HG03460 (cell line): ENCODE data around the gene DOCK1.

ENCODE experiments used
- ATAC-seq: cut with Tn5 transposase; IDR thresholded peaks from one replicate; pipeline ENCODE4 v1.9.1; 2021; ENCODE audit not compliant: unreplicated experiment

The DOCK1 gene

GRCh38 chr10:127033216-127034033, 128.2 kb downstream of the DOCK1 start:
- no peak for ATAC-seq

GRCh38 chr10:127034034-127034633, 128.9 kb downstream of the DOCK1 start:
- no peak for ATAC-seq

- ATAC-seq: no peak
Observed at GRCh38 chr10:127034790-127035189, 129.6 kb downstream of the DOCK1 start.

GRCh38 chr10:127035827-127036226, 130.6 kb downstream of the DOCK1 start:
- ATAC-seq: no peak

GRCh38 chr10:127036987-127037386, 131.8 kb downstream of the DOCK1 start:
- ATAC-seq: no peak

- no peak for ATAC-seq
Observed at GRCh38 chr10:127039435-127039834, 134.2 kb downstream of the DOCK1 start.

GRCh38 chr10:127040756-127041155, 135.5 kb downstream of the DOCK1 start:
- no peak for ATAC-seq

GRCh38 chr10:127041552-127041951, 136.3 kb downstream of the DOCK1 start:
- ATAC-seq: no peak

GRCh38 chr10:127043301-127043700, 138.1 kb downstream of the DOCK1 start:
- no peak for ATAC-seq

- no peak for ATAC-seq
Observed at GRCh38 chr10:127044186-127044585, 139.0 kb downstream of the DOCK1 start.

- ATAC-seq: no peak
Observed at GRCh38 chr10:127046975-127047877, 142.0 kb downstream of the DOCK1 start.

- no peak for ATAC-seq
Observed at GRCh38 chr10:127047878-127048238, 142.6 kb downstream of the DOCK1 start.

- no peak for ATAC-seq
Observed at GRCh38 chr10:127048630-127049029, 143.4 kb downstream of the DOCK1 start.

GRCh38 chr10:127052001-127052400, 146.8 kb downstream of the DOCK1 start:
- ATAC-seq: no peak

GRCh38 chr10:127055263-127055662, 150.0 kb downstream of the DOCK1 start:
- no peak for ATAC-seq

GRCh38 chr10:127059314-127059713, 154.1 kb downstream of the DOCK1 start:
- no peak for ATAC-seq

GRCh38 chr10:127063762-127064161, 158.5 kb downstream of the DOCK1 start:
- no peak for ATAC-seq

- no peak for ATAC-seq
Observed at GRCh38 chr10:127064474-127064873, 159.2 kb downstream of the DOCK1 start.

- no peak for ATAC-seq
Observed at GRCh38 chr10:127067542-127068194, 162.4 kb downstream of the DOCK1 start.

- ATAC-seq: no peak
Observed at GRCh38 chr10:127068485-127068884, 163.3 kb downstream of the DOCK1 start.

GRCh38 chr10:127069436-127069835, 164.2 kb downstream of the DOCK1 start:
- ATAC-seq: no peak
